Measurements from ENCODE around the gene ARPIN.

ARPIN gene

DNA sequence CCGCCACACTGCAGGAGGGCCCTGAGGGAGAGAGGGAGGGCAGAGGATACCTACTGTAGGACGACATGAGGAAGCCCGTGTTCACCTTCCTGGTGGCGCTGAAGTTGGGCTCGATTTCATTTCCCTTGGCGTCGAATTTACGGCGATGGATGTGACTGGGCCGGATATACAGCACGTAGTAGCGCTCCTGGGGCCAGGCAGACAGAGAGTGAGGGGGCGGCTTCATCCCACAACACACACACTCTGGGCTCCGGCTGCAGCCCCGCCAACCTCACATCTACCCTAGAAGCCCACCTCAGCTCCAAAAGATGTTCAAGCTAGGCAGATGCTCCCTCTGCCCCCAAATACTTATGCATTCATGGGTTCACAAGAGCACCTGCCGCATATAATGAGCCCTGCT is 4.5 kb downstream of the ARPIN start:
- no peak overlapping the region for H3K4me3 ChIP-seq (ENCODE audit: control insufficient read depth, low read depth, low read length)
- TF ChIP-seq CTCF (IDR thresholded peaks at IDR 0.05; ENCODE audit: control insufficient read depth, insufficient read depth, low read depth, low read length, missing control alignments), result no peak
- no peak for DNase-seq (ENCODE audit: low read depth)

DNA sequence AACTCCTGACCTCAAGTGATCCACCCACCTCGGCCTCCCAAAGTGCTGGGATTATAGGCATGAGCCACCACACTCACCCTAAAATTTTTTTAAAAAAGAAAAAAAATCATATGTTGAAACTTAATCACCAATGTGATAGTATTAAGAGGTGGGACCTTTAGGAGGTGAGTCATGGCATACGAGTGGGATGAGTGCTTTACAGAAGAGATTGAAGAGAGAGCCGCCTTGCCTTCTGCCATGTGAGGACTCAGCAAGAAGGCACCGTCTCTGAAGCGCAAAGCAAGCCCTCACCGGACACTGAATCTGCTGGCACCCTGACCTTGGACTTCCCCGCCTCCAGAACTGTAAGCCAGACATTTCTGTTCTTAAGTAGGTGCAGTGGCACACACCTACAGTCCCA is 5.5 kb downstream of the ARPIN start:
- no peak for TF ChIP-seq CTCF (IDR thresholded peaks at IDR 0.05; ENCODE audit: control insufficient read depth, insufficient read depth, low read depth, low read length, missing control alignments)
- DNase-seq (ENCODE audit: low read depth), result no peak
- no peak overlapping the region for H3K4me3 ChIP-seq (ENCODE audit: control insufficient read depth, low read depth, low read length)

- no peak overlapping the region for H3K4me3 ChIP-seq (ENCODE audit: control insufficient read depth, low read depth, low read length)
- DNase-seq (ENCODE audit: low read depth), result no peak
- no peak for TF ChIP-seq CTCF (IDR thresholded peaks at IDR 0.05; ENCODE audit: control insufficient read depth, insufficient read depth, low read depth, low read length, missing control alignments)
Measured at GRCh38 chr15:89905846-89906378, 6.8 kb downstream of the ARPIN start.

DNA sequence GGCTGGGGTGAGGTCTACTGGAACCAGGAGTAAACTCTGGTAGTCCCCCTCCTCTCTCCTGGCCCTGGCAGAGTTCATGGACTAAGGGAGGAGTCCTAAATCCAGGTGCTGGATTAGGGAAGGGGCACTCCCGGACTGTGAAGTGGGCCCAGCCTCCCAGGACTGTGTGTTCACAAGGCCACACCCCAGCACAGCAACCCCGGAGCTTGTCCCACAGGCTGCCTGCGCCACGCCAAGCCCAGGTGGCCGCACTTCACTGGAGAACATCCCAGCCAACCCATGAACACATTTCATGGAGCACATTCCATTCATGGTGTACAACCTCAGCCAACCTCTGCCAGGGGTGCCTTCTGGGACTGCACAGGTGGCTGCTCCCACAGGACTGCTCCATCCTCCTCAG is 8.2 kb downstream of the ARPIN start:
- H3K4me3 ChIP-seq (ENCODE audit: control insufficient read depth, low read depth, low read length), result no peak overlapping the region
- DNase-seq (ENCODE audit: low read depth), result no peak
- TF ChIP-seq CTCF (IDR thresholded peaks at IDR 0.05; ENCODE audit: control insufficient read depth, insufficient read depth, low read depth, low read length, missing control alignments), result no peak

DNA sequence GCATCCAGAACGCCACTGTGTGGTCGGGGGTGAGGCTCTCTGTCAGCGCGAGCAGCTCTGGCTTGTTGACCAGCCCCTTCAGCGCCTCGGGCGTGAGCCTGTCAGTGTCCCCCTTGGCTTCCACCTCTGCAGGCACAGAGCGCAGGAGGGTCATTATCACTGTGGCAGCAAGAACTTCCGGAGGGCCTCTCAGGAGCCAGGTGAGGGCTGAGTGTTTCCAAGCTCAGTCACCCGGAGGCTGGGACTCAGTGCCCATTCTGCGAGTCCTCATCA is 9.0 kb downstream of the ARPIN start:
- H3K4me3 ChIP-seq (ENCODE audit: control insufficient read depth, low read depth, low read length), result no peak overlapping the region
- no peak for TF ChIP-seq CTCF (IDR thresholded peaks at IDR 0.05; ENCODE audit: control insufficient read depth, insufficient read depth, low read depth, low read length, missing control alignments)
- no peak for DNase-seq (ENCODE audit: low read depth)

DNA sequence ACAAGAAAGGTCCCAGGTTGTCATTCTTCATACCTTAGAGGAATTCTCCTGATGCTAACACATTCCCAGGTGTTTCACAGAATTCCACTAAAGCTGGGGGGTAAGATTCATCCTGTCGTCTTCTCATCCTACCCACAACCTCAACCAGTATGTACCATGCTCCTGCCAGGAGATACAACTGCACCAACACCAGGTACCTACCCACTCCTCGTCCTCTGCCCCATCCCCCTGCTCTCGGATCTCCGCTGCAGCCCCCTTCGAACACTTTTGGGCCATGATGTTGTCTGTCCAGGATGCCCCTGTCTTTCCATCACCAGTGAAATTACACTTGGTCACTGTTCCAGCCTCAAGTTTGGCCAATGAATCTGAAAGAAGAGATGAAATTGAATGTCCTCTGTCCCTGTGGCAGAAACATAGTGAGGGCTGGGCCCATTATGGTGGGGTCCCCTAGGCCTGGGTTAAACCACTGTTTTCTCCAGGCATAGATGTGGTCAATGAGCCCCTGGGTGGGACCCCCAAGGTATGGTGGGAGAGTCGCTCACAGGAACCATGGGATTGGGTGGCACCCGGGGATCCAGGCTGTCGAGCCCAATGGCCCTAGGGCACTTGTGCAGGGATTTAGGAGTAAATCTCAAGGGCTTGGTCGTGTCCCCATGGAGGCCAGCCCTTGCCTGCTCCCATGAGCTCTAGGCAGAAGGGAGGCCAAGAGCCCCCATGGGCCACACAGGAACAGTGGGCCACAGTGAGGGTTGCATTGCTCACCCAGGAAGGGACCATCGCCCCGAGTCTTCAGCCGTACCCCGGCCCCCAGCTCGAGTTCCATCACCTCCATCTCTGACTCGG is 9.5 kb downstream of the ARPIN start:
- DNase-seq (ENCODE audit: low read depth), result no peak
- TF ChIP-seq CTCF (IDR thresholded peaks at IDR 0.05; ENCODE audit: control insufficient read depth, insufficient read depth, low read depth, low read length, missing control alignments), result no peak
- no peak overlapping the region for H3K4me3 ChIP-seq (ENCODE audit: control insufficient read depth, low read depth, low read length)
